H1 (cell line): ENCODE data around the gene UNC13D. TPM values are rescaled to one million over a fixed set of nuclear protein-coding genes. Genes with fewer than 3 reads are reported as not detected.

ENCODE experiments used
- CTCF ChIA-PET: fragments of 300-600 bp; sonication (Branson Sonifier 250); formaldehyde crosslinking; loops from one replicate; lab custom pipeline; 2021; ENCODE audit not compliant: partially characterized antibody; lab: Charles Lee
- POLR2A ChIA-PET: fragments of 300-600 bp; sonication (Branson Sonifier 250); formaldehyde crosslinking; loops from one replicate; lab custom pipeline; 2021; ENCODE audit warnings: inconsistent platforms; ENCODE audit not compliant: partially characterized antibody; lab: Charles Lee
- DNase-seq, 2 experiments: peaks; one replicate each; pipeline versions ENCODE4 v3.0.0 to v3.0.0-alpha.2; 2010 to 2022; ENCODE audit warnings: low spot score in 2 of 2, low read depth in 1 of 2, mixed read lengths in 1 of 2
- FAIRE-seq: peaks from 2 replicates; lab custom pipeline; 2011; peaks lifted over from hg19 to GRCh38; lab: Jason Lieb, UNC
- H2AFZ ChIP-seq: 2 replicates; pipeline ENCODE4 v1.8.1; 2012; ENCODE audit warnings: low read length, inconsistent platforms
- H2AK5ac ChIP-seq: 2 replicates; pipeline ENCODE4 v1.6.1; 2013; ENCODE audit warnings: low read depth, low read length
- H2BK120ac ChIP-seq: replicated peaks from 2 replicates; pipeline ENCODE3; 2013; ENCODE audit warnings: low read depth, low read length, inconsistent platforms
- H2BK12ac ChIP-seq: 2 replicates; pipeline ENCODE4 v1.6.1; 2013; ENCODE audit warnings: low read depth, low read length
- H2BK15ac ChIP-seq: 2 replicates; pipeline ENCODE4 v1.6.1; 2013; ENCODE audit warnings: low read length
- H2BK20ac ChIP-seq: 2 replicates; pipeline ENCODE4 v1.6.1; 2013; ENCODE audit warnings: low read length
- H2BK5ac ChIP-seq: 2 replicates; pipeline ENCODE4 v1.6.1; 2013; ENCODE audit warnings: low read depth, low read length
- H3K14ac ChIP-seq: 2 replicates; pipeline ENCODE4 v1.6.1; 2013; ENCODE audit warnings: inconsistent platforms; ENCODE audit not compliant: insufficient read length
- H3K18ac ChIP-seq: 2 replicates; pipeline ENCODE4 v1.6.1; 2013; ENCODE audit warnings: low read length; ENCODE audit errors: extremely low read depth
- H3K23ac ChIP-seq: 2 replicates; pipeline ENCODE4 v1.6.1; 2013; ENCODE audit warnings: inconsistent platforms; ENCODE audit not compliant: insufficient read length
- H3K23me2 ChIP-seq: 2 replicates; pipeline ENCODE4 v1.6.1; 2013; ENCODE audit warnings: low read depth, low read length
- H3K27ac ChIP-seq: 2 replicates; pipeline ENCODE4 v1.6.1; 2011; ENCODE audit warnings: low read depth, low read length, inconsistent platforms
- H3K27me3 ChIP-seq, 4 experiments: replicated peaks in 1 of 4; 1 replicate in 1 of 4; 2 replicates in 3 of 4; pipeline versions ENCODE4 v1.6.1 to v1.8.1; 2011 to 2013; ENCODE audit warnings: low read length in 3 of 4, mild to moderate bottlenecking in 3 of 4, inconsistent platforms in 2 of 4, mixed read lengths in 2 of 4, moderate library complexity in 1 of 4; ENCODE audit not compliant: control insufficient read depth in 3 of 4, insufficient read depth in 3 of 4; ENCODE audit errors: extremely low read depth in 1 of 4
- H3K36me3 ChIP-seq, 4 experiments: 2 replicates each; pipeline versions ENCODE4 v1.6.1 to v1.8.1; 2011 to 2013; ENCODE audit warnings: mild to moderate bottlenecking in 4 of 4, low read length in 3 of 4, moderate library complexity in 2 of 4, control low read depth in 1 of 4, inconsistent platforms in 1 of 4; ENCODE audit not compliant: insufficient read depth in 4 of 4, control insufficient read depth in 2 of 4
- H3K4ac ChIP-seq: replicated peaks from 2 replicates; pipeline ENCODE3; 2013; ENCODE audit warnings: low read length, low read depth, mixed read lengths, inconsistent platforms; ENCODE audit not compliant: insufficient read length
- H3K4me1 ChIP-seq, 4 experiments: replicated peaks in 1 of 4; 1 replicate in 1 of 4; 2 replicates in 3 of 4; pipeline versions ENCODE4 v1.6.1 to v1.8.1; 2011 to 2013; ENCODE audit warnings: low read length in 3 of 4, inconsistent platforms in 2 of 4, mixed read lengths in 1 of 4; ENCODE audit not compliant: insufficient read depth in 4 of 4, control insufficient read depth in 3 of 4
- H3K4me2 ChIP-seq, 2 experiments: 2 replicates each; pipeline versions ENCODE4 v1.6.1 to v1.8.1; 2011 to 2013; ENCODE audit warnings: low read depth in 2 of 2, low read length in 2 of 2, control low read depth in 1 of 2, inconsistent platforms in 1 of 2, mild to moderate bottlenecking in 1 of 2; ENCODE audit not compliant: insufficient read depth in 1 of 2
- H3K4me3 ChIP-seq, 4 experiments: fragments of 200-600, 300-600 bp in 1 of 4; sonication (generic), shearing (Covaris generic), sonication (Bioruptor Twin) in 1 of 4; 2 replicates each; pipeline versions ENCODE4 v1.5.1 to v1.8.1; 2011 to 2016; ENCODE audit warnings: low read length in 4 of 4, low read depth in 3 of 4, control low read depth in 2 of 4, inconsistent platforms in 2 of 4, mild to moderate bottlenecking in 2 of 4, mixed read lengths in 1 of 4, moderate library complexity in 1 of 4; ENCODE audit not compliant: insufficient read depth in 2 of 4; ENCODE audit errors: extremely low read depth in 1 of 4
- H3K56ac ChIP-seq: replicated peaks from 2 replicates; pipeline ENCODE3; 2013; ENCODE audit warnings: low read depth, mild to moderate bottlenecking, mixed read lengths, low read length, inconsistent platforms; ENCODE audit not compliant: insufficient read length
- H3K79me1 ChIP-seq: 2 replicates; pipeline ENCODE4 v1.6.1; 2013; ENCODE audit warnings: low read depth, low read length, control low read depth
- H3K79me2 ChIP-seq, 2 experiments: 2 replicates each; pipeline versions ENCODE4 v1.6.1 to v1.8.1; 2012 to 2013; ENCODE audit warnings: low read length in 2 of 2, mild to moderate bottlenecking in 2 of 2, inconsistent platforms in 1 of 2; ENCODE audit not compliant: insufficient read depth in 2 of 2, control insufficient read depth in 1 of 2
- H3K9ac ChIP-seq, 4 experiments: replicated peaks in 1 of 4; 1 replicate in 1 of 4; 2 replicates in 3 of 4; pipeline versions ENCODE4 v1.6.1 to v1.8.1; 2011 to 2013; ENCODE audit warnings: low read depth in 3 of 4, low read length in 3 of 4, control low read depth in 2 of 4, mild to moderate bottlenecking in 2 of 4, moderate library complexity in 2 of 4, inconsistent platforms in 1 of 4; ENCODE audit errors: extremely low read depth in 1 of 4
- H3K9me3 ChIP-seq, 2 experiments: 2 replicates each; pipeline versions ENCODE4 v1.6.1 to v1.8.1; 2012 to 2013; ENCODE audit warnings: mild to moderate bottlenecking in 2 of 2, moderate library complexity in 2 of 2, control low read depth in 1 of 2, inconsistent platforms in 1 of 2, low read depth in 1 of 2, low read length in 1 of 2, mixed read lengths in 1 of 2; ENCODE audit not compliant: insufficient read depth in 2 of 2
- H4K20me1 ChIP-seq, 2 experiments: replicated peaks in 1 of 2; 2 replicates each; pipeline versions ENCODE3 to v1.8.1; 2011 to 2013; ENCODE audit warnings: inconsistent platforms in 2 of 2, low read length in 2 of 2, mild to moderate bottlenecking in 1 of 2; ENCODE audit not compliant: insufficient read depth in 2 of 2, control insufficient read depth in 1 of 2
- H4K5ac ChIP-seq: 2 replicates; pipeline ENCODE4 v1.6.1; 2013; ENCODE audit warnings: low read length, low read depth, mixed read lengths, inconsistent platforms; ENCODE audit not compliant: insufficient read length
- H4K8ac ChIP-seq: 2 replicates; pipeline ENCODE4 v1.8.0; 2013; ENCODE audit warnings: mild to moderate bottlenecking, moderate library complexity, low read length, inconsistent platforms; ENCODE audit not compliant: insufficient read depth; ENCODE audit errors: extremely low read depth
- H4K91ac ChIP-seq: replicated peaks from 2 replicates; pipeline ENCODE3; 2013; ENCODE audit warnings: low read length, mixed read lengths, inconsistent platforms; ENCODE audit not compliant: insufficient read length
- E2F6 ChIP-seq: IDR thresholded peaks from 2 replicates; pipeline ENCODE4 v1.6.1; 2012; ENCODE audit warnings: inconsistent platforms
- SP4 ChIP-seq: IDR thresholded peaks from 2 replicates; pipeline ENCODE4 v1.6.1; 2012; ENCODE audit warnings: low read length, inconsistent platforms
- WGBS, 2 experiments: shearing (Covaris generic) in 1 of 2; methylation state at CpG; one replicate each; pipeline versions ENCODE4 v1.1.6 to v1.1.7; 2013 to 2015; ENCODE audit warnings: low lambda C conversion rate in 2 of 2, mixed read lengths in 2 of 2, inconsistent platforms in 1 of 2, low coverage in 1 of 2, missing lambda C conversion rate in 1 of 2; ENCODE audit not compliant: insufficient replicate concordance in 2 of 2, insufficient coverage in 1 of 2, insufficient read length in 1 of 2; ENCODE audit errors: extremely low coverage in 1 of 2, missing lambda C conversion rate in 1 of 2; 5-methylcytosine and 5-hydroxymethylcytosine counted together
- polyA plus RNA-seq, 7 experiments: library from polyadenylated mRNA; depleted of rRNA in 3 of 7; stranded (reverse) in 5 of 7; unstranded in 2 of 7; fragments of >200 nt in 5 of 7; fragments of 200-250 nt in 2 of 7; gene quantifications; 1 replicate in 5 of 7; 2 replicates in 1 of 7; 4 replicates in 1 of 7; pipeline versions ENCODE4 v1.2.1 to v1.2.3, GENCODE V29; 2011 to 2013; ENCODE audit warnings: missing spikeins in 2 of 7, mixed read lengths in 2 of 7
- total RNA-seq: library from RNA; stranded (reverse); fragmentation: NEBNext Ultra II Directional; extraction: Animal tissue kit (Norgen Biotek cat#: 25700); gene quantifications from 2 replicates; pipeline ENCODE4 v1.2.1, GENCODE V29; 2021

UNC13D gene
- total and polyA plus RNA-seq, 2 of the 8 experiments (the other 6 are each of a cell fraction or from before 2014, with no cell fraction given), result 3.6 to 8.4 TPM

DNA sequence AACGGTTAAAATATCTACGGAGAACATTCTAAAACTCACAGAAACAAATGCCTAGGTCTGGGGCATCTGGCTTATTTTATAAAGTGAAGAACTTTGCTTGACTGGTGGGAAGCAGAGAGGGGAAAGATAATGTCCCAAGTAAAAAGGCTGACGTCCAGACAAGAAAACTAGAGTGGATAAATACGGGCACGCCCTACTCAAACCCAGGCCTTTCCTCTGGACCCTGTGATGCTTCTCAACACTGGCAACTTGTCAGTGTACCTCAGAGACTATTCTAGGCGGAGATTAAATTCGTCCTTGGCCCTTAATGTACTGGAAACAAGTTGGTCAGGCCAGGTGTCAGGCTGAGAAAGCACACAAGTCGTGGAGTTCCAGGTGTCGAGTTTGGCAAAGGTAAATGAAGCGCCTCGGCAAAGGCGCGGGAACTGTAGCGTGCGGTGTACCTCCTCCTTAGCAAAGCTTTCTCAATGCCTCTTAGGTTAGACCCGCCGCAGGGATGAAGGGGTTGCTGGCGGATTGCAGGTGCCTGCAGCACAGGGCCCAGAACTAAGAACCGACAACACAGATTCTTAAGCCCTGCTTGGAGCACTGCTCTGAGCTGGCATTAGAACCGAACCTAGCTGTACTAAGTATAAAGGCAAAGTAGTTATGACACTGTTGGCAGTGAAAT, 60.3 kb downstream of the UNC13D start:
- no peak overlapping the region for H2AFZ ChIP-seq
- H2AK5ac ChIP-seq, result no peak overlapping the region
- peak overlapping the region; percentile 53; the same call in 1 of the 2 replicates for H2BK5ac ChIP-seq
- H3K9ac ChIP-seq, result peak overlapping the region in 3 of 4 experiments; percentile 34 to 100 (median 77); a peak in 2 of 7 replicates
- TF ChIP-seq SP4, result peak; percentile 3; the same call in 1 of the 2 replicates
- no peak for TF ChIP-seq E2F6
- H3K23ac ChIP-seq, result no peak overlapping the region
- H3K36me3 ChIP-seq, result no peaks in the 10 kb centered on the region
- ChIA-PET CTCF (interaction anchor here (0.7 to 21.4 kb wide), 17 partner anchors 8 to 609 kb away, joined by 3 to 359 read pairs (median 5); partner anchors contain the start of genes GALK1, TRIM65, UNC13D and WBP2), POLR2A (interaction anchor here (0.6 to 7.5 kb wide), 21 partner anchors 9 to 374 kb away, joined by 3 to 98 read pairs (median 10); partner anchors contain the start of genes GALK1 and TRIM65)
- H3K79me2 ChIP-seq, result peaks cover 18 to 46% of the 10 kb centered on the region in 2 experiments
- no peaks in the 10 kb centered on the region for H3K27me3 ChIP-seq
- peak overlapping the region; percentile 63 for H3K27ac ChIP-seq
- peak overlapping the region; percentile 45; the same call in 1 of the 2 replicates for H2BK12ac ChIP-seq
- no peak overlapping the region for H2BK20ac ChIP-seq
- H3K4me2 ChIP-seq, result peak overlapping the region; percentile 70 to 87
- no peak overlapping the region for H3K56ac ChIP-seq
- H2BK15ac ChIP-seq, result peak overlapping the region; percentile 93
- peak overlapping the region; percentile 50 for H3K4ac ChIP-seq
- peaks cover 3% of the 10 kb centered on the region; the same call in 1 of the 2 replicates for H3K79me1 ChIP-seq
- peaks cover 0 to 20% (median 7%) of the 10 kb centered on the region in 4 experiments; a peak in 6 of 7 replicates for H3K4me1 ChIP-seq
- peaks cover 6% of the 10 kb centered on the region; the same call in 1 of the 2 replicates for H3K23me2 ChIP-seq
- no peak overlapping the region for H3K18ac ChIP-seq
- H3K9me3 ChIP-seq, result no peaks in the 10 kb centered on the region
- FAIRE-seq, result no peak
- peak overlapping the region; percentile 94 for H4K8ac ChIP-seq
- peak overlapping the region; percentile 53 for H4K5ac ChIP-seq
- peak overlapping the region; percentile 86 for H2BK120ac ChIP-seq
- WGBS, 2 experiments, result 82% methylated on average over 20 of the region's 20 CpGs; no CpG with 5 or more reads in 1 of the 2 experiments
- no peak overlapping the region for H3K14ac ChIP-seq
- peak overlapping the region; percentile 72 for H4K91ac ChIP-seq
- peak in 1 of 2 experiments; percentile 56 for DNase-seq
- peak overlapping the region; percentile 31 to 97 (median 60); a peak in 7 of 8 replicates for H3K4me3 ChIP-seq
- peaks cover 0 to 3% of the 10 kb centered on the region in 2 experiments for H4K20me1 ChIP-seq
